ENCODE results near the gene PRICKLE1. TPM values are rescaled to one million over a fixed set of nuclear protein-coding genes. Genes with fewer than 3 reads are reported as not detected.
A peak's percentile ranks its signal among the peaks of the same experiment; 100 is the strongest.

PRICKLE1 gene
- polyA plus RNA-seq (2011; rRNA removed) (36.0 and 50.0 TPM in 2 replicates), polyA minus RNA-seq (2011; rRNA and poly(A)+ RNA removed) (115 and 137 TPM in 2 replicates)

DNA sequence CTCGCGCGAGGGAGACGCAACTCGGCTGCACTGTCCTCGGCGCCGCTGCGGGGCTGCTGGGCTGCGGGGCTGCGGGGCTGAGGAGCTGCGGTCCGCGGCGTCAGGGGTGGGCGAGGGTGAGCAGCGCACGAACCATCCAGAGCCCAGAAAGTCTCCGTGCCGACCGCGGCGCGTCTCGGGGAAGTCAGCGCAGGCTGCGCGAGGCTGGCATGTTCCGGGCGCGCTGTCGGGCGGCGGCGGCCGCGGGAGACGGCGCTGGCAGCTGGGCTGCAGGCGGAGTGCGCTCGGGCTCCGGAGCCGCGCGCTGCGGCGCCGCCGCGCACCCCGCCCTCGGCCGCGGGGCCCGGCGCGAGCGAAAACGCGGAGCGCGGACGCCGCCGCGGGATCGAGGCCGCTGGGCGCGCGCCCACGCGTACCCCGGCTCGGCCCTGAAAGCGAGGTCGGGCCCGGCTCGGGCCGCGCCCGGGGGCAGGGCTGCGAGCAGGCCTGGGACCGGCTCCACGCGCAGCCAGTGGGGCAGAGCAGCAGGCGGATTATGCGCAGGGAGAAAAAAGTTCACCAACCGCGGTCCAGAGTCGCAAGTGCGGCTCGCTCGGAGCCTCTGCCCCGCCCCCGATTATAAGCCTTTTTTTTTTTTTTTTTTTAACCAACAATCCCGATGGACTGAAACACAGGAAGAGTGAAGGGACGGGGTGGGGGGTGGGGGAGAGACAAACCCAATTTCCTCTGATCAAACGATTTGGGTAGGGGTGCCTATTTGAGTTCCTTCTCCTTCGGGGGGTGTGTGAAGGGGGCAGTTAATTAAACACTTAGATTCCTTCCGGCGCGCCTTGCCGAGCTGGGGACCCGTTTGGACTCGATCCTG lies at the start of gene PRICKLE1:
Gene PRICKLE1, minus strand, starts transcription at position 282 of the 865 bp plus-strand sequence. CDS start 117,230 bp downstream, outside the sequence.
- H3K27ac ChIP-seq (ENCODE audit: low read depth, low read length), result peak within 1 kb of the TSS; percentile 50
- peak within 1 kb of the TSS; percentile 94 for H3K4me3 ChIP-seq (ENCODE audit: low read depth, low read length)
- no peaks in the 10 kb centered on the region; the same call in 1 of the 2 replicates for H3K9me3 ChIP-seq (ENCODE audit: control insufficient read depth, insufficient read depth, low read length)
- ChIA-PET CTCF (no interaction called here), POLR2A (interaction anchor here (1.0 to 1.1 kb wide), 2 partner anchors 42 to 693 kb away, joined by 5 to 9 read pairs; no protein-coding TSS in a partner anchor)
- no peak for DNase-seq (ENCODE audit: low read depth, low spot score)
- peaks cover 7% of the 10 kb centered on the region for H3K27me3 ChIP-seq (ENCODE audit: control insufficient read depth, insufficient read depth, low read length)
- TF ChIP-seq, protein P1, sequence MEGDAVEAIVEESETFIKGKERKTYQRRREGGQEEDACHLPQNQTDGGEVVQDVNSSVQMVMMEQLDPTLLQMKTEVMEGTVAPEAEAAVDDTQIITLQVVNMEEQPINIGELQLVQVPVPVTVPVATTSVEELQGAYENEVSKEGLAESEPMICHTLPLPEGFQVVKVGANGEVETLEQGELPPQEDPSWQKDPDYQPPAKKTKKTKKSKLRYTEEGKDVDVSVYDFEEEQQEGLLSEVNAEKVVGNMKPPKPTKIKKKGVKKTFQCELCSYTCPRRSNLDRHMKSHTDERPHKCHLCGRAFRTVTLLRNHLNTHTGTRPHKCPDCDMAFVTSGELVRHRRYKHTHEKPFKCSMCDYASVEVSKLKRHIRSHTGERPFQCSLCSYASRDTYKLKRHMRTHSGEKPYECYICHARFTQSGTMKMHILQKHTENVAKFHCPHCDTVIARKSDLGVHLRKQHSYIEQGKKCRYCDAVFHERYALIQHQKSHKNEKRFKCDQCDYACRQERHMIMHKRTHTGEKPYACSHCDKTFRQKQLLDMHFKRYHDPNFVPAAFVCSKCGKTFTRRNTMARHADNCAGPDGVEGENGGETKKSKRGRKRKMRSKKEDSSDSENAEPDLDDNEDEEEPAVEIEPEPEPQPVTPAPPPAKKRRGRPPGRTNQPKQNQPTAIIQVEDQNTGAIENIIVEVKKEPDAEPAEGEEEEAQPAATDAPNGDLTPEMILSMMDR (IDR thresholded peaks at IDR 0.05; ENCODE audit: low read depth, low read length), result no peak

DNA sequence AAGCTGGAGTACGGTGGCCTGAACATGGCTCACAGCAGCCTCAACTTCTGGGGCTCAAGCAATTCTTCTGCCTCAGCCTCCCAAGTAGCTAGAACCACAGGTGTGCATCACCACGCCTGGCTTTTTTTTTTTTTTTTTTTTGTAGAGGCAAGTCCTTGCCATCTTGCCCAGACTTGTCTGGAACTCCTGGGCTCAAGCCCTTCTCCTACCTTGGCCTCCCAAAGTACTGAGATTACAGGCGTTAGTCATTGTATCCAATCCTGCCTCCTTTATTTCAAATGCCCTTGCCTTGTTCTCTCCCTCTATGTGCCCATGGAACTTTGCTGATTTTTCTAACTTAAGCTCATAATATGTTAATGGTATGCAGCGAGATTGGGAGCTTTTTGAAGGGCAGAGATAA lies 49.2 kb upstream of the PRICKLE1 start:
- ChIA-PET CTCF (no interaction called here), POLR2A (no interaction called here)
- H3K27ac ChIP-seq (ENCODE audit: low read depth, low read length), result no peak overlapping the region
- TF ChIP-seq, protein P1 (IDR thresholded peaks at IDR 0.05; ENCODE audit: low read depth, low read length), result no peak
- DNase-seq (ENCODE audit: low read depth, low spot score), result no peak
- H3K4me3 ChIP-seq (ENCODE audit: low read depth, low read length), result no peak overlapping the region
- H3K9me3 ChIP-seq (ENCODE audit: control insufficient read depth, insufficient read depth, low read length), result peaks cover 2% of the 10 kb centered on the region; the same call in 1 of the 2 replicates
- no peaks in the 10 kb centered on the region for H3K27me3 ChIP-seq (ENCODE audit: control insufficient read depth, insufficient read depth, low read length)

- POLR2A ChIA-PET, result no interaction called here
Observed at GRCh38 chr12:42638011-42638410, 48.5 kb upstream of the PRICKLE1 start.

DNA sequence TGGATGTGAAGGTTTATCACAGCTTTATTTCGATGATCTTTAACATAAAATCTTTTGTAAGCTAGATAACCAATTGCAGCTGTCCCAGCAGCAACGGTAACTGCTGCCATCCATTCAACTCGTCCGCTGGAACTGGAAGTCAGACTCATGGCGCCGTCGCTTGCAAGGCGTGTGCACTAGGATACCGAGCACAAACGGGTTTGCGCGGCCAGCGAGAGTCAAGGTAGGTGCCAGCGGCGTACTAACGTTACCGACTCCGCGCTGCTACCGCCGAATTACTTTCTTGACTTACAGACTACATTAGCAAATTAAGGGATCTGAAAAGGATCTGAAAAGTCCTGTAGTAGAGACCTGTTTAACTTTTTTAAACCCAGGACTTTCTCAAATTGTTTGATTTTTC lies 47.4 kb upstream of the PRICKLE1 start:
- Histone ChIP-seq H3K27me3 (ENCODE audit: control insufficient read depth, insufficient read depth, low read length) (no peaks in the 10 kb centered on the region), H3K27ac (ENCODE audit: low read depth, low read length) (no peak overlapping the region), H3K9me3 (ENCODE audit: control insufficient read depth, insufficient read depth, low read length) (peaks cover 2% of the 10 kb centered on the region; the same call in 1 of the 2 replicates), H3K4me3 (ENCODE audit: low read depth, low read length) (no peak overlapping the region)
- CTCF ChIA-PET, result no interaction called here
- POLR2A ChIA-PET, result no interaction called here
- TF ChIP-seq, protein P1 (IDR thresholded peaks at IDR 0.05; ENCODE audit: low read depth, low read length), result no peak
- no peak for DNase-seq (ENCODE audit: low read depth, low spot score)

More at GRCh38 chr12:42638011-42638410, 48.5 kb upstream of the PRICKLE1 start:
- Histone ChIP-seq H3K9me3 (ENCODE audit: control insufficient read depth, insufficient read depth, low read length) (peaks cover 2% of the 10 kb centered on the region; the same call in 1 of the 2 replicates), H3K27me3 (ENCODE audit: control insufficient read depth, insufficient read depth, low read length) (no peaks in the 10 kb centered on the region), H3K4me3 (ENCODE audit: low read depth, low read length) (no peak overlapping the region), H3K27ac (ENCODE audit: low read depth, low read length) (no peak overlapping the region)
- CTCF ChIA-PET, result no interaction called here
- TF ChIP-seq, protein P1 (IDR thresholded peaks at IDR 0.05; ENCODE audit: low read depth, low read length), result no peak
- no peak for DNase-seq (ENCODE audit: low read depth, low spot score)

GRCh38 chr12:42633594-42633993 lies 44.0 kb upstream of the PRICKLE1 start:
- ChIA-PET CTCF (no interaction called here), POLR2A (no interaction called here)
- Histone ChIP-seq H3K4me3 (ENCODE audit: low read depth, low read length) (no peak overlapping the region), H3K27me3 (ENCODE audit: control insufficient read depth, insufficient read depth, low read length) (no peaks in the 10 kb centered on the region), H3K9me3 (ENCODE audit: control insufficient read depth, insufficient read depth, low read length) (peaks cover 2% of the 10 kb centered on the region; the same call in 1 of the 2 replicates), H3K27ac (ENCODE audit: low read depth, low read length) (no peak overlapping the region)
- DNase-seq (ENCODE audit: low read depth, low spot score), result no peak
- TF ChIP-seq, protein P1 (IDR thresholded peaks at IDR 0.05; ENCODE audit: low read depth, low read length), result no peak

Data from AG04450 (cell line).